GM18909 (cell line): ENCODE results near the gene ARIH1.
"Not testable (repeated sequence)": the region's sequence is repeated elsewhere in the genome, so short reads cannot be mapped to it uniquely, and the experiment has no call there.

Experiments
- ATAC-seq: cut with Tn5 transposase; IDR thresholded peaks from one replicate; pipeline ENCODE4 v1.9.1; 2021; ENCODE audit warnings: mild to moderate bottlenecking; ENCODE audit not compliant: unreplicated experiment, poor library complexity

The ARIH1 gene

DNA sequence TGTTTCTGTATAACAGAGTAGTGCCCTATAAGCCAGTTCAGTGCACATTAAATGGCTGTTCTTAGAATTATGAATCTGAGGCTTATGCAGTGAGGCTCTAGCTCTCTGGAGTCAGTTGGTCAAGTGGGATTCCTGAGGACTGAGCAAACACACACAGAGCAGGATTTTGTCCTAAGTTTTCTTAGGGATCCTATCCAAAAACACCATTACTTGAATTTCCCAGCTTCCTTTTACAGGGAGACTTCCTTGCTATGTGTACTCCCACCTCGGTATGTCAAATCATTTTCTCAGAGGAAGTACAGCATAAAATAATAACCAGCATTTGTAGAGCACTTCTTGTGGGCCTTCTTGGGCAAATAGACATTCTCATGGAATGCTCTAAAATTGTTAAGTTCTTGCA, 117.2 kb downstream of the ARIH1 start:
- no peak for ATAC-seq

DNA sequence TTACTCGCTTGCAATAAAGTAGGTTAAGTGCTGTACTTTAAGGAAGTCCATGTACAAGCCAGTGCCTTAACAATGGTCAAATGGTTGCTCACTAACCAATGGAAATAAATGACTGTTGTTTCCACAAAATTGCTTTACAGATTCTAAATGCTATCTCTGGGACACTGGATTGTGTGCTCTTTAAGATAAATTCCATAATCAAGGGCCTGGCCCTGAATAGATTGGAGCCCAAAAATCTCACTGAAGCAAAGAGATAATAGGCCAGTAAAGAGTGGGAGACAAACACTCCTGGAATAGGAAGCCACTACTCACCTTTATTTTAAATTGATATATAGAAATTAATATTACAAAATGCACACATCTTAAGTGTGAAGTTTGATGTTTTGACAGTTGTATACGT, 118.0 kb downstream of the ARIH1 start:
- ATAC-seq: no peak

DNA sequence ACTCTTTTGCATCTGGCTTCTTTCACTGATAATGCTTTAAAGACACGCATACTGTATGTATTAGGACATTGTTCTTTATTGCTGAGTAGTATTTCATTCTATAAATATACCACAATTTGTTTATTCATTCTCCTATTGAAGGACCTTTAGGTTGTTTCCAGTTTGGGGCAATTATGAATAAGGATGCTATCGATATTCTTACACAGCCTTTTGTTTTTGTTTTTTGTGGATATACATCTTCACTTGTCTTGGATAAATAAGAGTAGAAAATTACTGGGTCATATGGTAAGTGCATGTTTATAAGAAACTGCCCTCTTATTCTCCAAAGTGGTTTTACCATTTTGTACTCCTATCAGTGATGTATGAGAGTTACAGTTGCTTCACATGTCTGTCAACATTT, 118.5 kb downstream of the ARIH1 start:
- ATAC-seq: no peak

DNA sequence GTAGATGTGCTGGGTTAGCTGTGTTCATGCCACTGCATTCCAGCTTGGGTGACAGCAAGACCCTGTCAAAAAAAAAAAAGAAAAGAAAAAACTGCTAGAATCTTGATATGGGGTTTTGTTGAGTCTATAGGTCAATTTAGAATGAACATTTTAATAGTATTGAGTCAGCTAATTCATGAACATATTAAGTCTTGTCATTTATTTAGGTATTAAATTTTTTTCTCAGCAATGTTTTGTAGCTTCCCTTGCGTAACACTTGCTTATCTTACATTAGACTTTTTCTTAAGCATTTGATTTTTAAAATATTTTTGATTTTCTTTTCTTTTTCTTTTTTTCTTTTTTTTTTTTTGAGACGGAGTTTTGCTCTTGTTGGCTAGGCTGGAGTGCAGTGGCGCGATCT, 119.7 kb downstream of the ARIH1 start:
- ATAC-seq: no peak

DNA sequence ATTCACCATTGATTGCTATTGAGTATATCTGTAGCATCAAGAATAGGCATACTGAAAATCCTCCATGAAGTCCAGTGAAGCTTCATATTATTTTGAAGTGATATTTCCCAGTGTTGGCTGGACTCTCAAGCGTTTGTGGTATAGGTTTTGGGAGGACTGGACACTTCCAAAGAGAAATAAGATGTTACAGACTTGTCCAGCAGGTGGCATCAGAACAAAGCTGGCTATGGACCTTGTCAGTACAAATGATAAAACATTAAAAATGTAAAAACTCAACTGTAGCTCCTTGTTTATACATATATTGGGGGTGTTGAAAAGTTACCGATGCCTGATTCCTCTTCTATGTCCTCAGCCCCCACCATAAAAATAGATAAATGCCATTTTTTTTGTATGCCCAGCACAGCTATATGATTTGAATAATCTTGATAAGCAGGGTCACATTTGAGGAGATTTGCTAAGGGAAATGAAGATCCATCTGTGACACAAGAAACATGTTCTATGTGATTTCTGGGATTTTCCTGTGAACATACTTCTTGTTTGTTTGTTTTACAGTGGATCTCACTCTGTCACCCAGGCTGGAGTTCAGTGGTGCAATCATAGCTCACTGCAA, 125.8 kb downstream of the ARIH1 start:
- no peak for ATAC-seq

DNA sequence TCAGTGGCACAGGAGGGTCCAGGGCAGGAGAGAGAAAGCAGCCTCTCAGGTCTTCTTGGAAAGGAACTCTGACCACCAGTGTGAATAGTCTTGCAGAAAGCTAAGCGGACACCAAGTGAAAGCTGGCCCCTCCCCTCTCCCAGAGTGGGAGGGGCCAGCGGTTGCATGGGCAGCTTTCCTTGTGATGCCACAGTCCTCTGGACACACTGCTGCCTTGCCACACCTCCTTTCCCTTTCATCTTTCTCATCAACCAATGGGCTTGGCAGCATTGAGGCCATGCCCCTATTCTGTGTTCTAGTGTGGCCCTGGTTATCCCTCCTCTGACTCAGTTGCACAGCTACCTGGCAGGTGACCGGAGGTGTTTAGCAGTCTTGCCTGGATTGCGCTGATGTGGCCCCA, 130.7 kb downstream of the ARIH1 start:
- no peak for ATAC-seq

DNA sequence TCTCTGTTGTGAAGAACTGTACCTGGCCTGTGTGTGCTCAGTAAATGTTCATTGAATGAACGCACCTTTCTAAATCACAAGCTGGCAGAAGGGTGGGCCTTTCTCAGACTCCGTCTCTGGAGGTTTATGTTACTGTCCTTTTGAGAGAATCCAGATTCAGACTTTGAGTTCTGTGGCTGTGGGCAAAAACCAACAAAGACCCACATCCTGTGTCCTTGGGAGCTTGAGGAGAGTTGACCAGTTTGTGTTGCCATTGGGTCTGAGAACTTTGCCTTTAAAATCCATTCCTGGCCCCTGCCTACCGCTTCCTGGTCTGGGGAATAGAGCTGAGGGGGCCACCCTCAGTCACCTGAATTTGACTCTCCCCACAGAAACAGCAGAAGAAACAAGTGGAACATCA, 134.0 kb downstream of the ARIH1 start:
- ATAC-seq: not testable (repeated sequence)

DNA sequence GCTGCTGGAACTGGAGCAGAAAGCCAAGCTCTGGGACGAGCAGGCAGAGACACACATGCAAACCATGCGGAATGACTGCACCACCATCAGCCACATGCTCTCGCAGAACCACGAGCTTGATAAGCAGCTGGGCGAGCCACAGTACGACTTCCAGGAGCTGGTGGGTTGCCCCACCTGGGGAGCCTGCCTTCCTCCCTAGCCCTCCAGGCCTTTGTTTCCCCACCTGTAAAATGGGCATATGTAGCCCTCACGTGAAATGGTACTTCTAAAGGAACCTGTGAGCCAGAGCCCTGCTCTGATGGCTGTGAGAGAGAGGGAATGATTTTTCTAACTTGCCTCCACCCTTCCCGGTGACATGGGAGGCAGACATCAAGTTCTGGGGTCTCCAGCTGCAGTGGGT, 135.7 kb downstream of the ARIH1 start:
- ATAC-seq: no peak

DNA sequence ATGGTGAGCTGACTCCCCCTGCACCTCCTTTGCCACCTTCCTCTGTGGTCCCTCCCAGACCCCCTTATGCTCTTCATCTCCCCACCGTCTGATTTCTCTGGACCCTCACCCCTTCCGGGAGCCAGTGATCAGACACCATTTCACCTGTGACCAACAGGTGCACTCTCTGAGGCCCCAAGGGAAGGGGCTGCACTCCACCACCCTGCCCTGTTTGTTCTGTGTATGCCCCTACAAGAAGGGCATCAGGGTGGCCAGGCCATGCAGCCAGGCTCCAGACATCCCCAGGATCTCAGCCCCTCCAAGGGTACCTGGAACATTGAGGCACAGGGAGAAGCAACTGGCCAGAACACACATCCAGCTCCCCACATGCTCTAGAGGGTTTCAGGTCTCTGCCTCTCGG, 138.2 kb downstream of the ARIH1 start:
- not testable (repeated sequence) for ATAC-seq

DNA sequence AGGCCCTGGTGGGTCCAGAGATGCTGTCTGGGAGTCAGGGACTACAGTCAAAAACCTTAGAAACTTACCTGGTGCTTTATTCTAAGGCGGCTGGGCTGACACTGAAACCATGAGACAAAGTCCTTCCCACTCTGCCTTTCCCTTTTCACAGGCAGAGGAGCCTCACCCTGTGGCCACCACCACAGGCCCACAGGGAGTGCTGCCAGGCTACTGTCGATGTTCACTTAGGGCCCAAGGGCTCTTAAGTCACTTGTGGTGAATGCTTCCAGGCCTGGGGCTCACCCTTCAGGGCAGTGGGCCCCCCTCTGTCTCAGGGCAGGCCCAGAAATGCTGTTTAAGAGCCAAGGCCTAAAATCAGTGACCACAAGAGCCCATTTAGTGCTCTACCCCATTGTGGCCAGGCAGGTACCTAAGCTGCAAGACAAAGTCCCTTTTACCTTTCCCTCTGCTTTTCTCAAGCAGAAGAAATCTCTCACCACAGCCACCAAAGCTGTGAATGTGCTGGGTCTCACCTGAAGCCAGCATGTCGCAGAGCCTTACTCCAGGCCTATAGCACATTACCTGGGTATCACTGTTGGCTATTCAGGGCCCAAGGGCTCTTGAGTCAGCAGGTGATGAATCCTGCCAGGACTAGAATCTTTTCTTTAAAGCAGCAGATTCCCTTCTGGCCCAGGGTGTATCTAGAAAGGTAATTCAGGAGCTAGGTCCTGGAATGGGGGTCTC, 140.8 kb downstream of the ARIH1 start:
- ATAC-seq: no peak

DNA sequence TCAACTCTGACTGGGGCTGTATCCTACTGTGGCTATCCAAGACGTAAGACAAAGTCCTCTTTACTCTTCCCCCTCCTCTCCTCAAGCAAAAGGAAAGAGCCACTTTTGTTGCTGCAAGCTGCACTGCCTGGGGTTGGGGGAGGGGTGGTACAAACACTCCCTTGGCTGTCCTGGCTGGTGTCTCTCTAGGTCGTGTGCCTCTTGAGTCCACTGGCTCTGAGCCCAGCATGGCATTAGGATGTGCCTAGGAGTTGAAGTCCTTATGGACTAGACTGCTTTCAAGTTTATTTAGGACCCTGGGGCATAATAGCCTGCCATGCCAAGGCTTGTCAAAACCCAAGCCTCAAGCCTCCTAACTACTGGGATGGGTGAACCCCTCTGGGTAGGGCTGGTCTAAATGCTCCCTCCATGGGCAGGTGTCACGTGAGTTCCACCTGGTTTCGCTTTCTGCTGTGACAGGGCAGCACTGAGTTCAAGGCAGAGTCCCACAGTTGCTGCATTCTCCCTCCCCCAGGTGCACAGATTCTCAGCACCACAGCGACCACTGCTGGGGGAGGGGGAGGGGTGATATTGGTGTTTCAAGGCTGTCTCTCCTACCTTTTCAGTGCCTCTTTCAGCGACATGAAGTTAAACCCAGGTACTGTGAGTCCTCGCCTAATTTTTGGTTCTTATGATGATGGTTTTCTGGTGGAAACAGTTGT, 141.6 kb downstream of the ARIH1 start:
- ATAC-seq: not testable (repeated sequence)

DNA sequence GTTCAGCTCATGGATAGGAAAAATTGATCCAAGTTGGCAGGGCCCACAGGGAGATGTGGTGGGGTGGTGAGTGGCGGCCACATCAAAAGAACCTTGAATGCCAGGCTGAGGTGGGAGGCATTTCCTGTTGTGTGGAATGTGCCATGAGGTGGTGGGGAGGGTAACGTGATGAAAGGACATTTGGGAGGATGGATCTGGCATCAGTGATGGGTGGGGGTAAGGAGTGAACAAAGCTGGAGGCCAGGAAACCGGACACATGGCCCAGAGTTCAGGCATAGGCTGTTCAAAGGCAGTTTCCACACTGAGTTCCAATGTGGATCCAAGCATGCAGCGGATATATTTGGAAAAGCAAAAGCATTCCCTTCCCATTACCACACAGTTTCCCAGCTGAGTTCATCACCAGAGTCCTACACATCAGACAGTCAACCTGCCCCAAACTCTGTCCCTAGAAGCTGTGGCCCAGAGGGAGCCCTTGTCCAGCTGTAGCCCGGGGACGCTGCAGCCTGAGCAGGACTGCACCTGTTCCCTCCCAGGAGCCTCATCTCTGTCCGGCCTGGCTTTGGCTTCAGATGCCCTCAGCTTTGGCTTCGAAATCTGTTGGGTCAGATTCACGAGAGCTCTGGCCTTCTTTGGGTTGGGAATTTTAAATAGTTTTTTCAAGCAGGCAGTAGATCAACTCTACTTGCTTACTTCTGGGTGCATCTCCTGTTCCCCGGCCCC, 142.5 kb downstream of the ARIH1 start:
- ATAC-seq: no peak

DNA sequence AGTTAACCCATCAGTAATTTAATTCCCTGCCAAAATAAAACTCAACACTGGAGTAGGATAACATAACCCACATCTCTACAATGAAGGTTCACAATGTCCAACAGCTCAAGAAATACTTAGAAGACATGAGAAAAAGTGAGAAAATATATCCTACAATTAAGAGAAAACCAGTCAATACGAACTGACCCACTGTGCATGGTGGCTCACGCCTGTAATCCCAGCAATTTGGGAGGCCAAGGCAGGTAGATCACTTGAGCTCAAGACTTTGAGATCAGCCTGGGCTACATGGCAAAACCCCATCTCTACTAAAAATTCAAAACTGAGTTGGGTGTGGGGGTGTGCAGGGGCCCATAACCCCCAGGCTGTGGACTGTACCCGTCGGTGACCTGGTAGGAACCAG, 149.7 kb downstream of the ARIH1 start:
- ATAC-seq: not testable (repeated sequence)

DNA sequence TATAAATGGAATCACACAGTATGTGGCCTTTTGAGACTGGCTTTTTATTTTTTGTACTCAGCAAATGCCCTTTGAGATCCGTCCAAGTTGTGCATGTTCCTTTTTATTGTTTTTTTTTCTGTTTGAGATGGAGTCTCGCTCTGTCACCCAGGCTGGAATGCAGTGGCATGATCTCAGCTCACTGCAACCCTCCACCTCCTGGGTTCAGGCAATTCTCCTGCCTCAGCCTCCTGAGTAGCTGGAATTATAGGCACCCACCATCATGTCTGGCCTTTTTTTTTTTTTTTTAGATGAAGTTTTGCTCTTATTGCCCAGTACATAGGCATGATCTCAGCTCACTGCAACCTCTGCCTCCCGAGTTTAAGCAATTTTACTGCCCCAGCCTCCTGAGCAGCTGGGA, 152.0 kb downstream of the ARIH1 start:
- not testable (repeated sequence) for ATAC-seq

DNA sequence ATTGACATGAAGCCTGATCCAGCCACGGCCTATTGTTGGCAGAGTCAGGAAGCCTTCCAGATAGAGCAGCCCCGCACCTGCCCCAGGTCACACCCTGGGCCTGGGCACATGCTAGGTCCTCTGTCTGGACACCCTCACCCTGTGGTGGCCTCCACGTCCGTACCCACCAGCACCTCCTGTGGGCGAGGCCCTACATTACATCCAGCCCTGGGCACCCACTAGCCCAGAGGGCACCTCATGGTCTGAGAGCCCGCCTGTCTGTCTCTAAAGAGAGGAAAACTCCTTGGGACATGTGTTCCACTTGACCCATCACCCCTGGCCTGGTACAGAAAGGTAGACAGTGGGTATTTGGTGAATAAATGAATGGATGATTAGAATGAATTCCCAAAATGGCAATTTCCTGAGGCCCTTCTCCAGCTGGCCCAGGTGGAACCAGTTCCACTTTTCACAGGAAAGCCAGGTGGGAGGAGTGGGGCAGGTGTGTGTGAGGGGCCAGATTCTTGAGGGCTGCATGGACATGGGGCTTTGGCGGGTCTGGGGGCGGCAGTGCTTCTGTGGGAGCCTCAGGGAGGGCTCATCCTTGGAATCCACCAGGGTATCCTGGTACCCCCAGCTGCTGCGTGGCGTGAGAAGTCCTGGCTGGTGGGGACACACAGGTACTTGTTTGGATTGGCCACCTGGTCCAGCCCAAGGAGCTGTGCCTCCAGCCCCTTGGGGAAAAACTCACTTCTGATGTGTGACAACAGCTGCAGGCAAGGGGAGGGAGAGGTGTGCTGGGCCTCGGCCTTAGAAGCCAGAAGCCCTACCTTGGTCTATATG, 154.3 kb downstream of the ARIH1 start:
- not testable (repeated sequence) for ATAC-seq

DNA sequence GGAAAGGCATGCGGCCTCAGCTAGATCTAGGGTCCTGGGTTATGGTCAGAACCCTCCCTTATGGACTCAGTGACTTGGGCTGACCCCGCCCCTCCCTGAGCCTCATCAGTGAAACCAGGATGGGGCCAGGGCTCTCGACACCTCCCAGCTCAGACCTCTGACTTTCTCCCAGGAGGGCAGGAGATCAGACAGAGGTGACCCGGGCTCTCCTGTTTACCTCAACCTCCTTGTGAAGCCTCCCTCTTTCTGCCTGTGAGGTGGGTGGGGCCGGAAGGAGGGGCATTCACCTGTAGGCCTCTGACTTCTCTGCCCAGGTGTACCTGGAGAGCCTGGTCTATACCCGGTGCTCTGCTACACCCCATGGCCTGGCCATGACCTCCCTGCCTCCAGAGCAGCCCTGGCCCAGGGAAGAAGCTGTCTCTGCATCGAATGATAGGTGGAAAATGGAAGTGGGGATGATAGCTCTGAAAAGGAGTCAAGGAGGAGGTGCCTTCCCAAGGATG, 155.0 kb downstream of the ARIH1 start:
- not testable (repeated sequence) for ATAC-seq

DNA sequence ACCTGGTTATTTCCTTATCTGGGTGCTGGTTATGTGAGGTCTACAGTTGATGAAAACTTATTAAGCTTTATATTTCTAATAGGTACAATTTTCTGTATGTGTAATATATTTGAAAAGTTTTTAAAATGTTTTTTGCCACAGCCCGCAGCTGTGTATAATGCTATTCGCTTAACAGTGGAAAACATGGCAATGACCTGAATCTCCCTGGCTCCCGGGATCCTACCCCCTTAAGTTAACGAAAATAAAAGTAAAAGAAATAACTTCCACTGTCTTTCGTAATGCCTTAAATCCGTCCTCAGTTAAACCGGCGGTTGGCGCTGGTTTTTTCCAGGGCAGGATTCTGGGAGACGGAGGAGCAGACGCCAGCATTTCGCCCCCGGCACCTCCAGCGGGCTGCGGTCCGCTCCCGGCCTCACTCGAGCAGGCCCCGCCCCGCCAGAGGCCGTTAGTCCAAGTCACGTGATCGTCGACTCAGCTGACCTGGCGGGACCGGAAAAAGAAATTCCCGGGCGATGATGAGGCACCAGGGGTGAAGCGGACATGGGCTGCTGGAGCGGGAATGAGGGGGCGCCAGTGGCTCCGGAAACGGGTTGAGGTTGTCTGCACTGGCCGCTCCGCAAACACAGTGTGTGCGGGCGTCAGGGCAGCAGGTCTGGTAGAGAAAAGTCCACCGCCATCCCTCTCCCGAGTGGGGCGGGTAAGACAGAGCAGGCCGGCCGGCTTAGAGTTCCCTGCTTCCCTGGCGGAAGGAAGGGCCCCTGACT, 162.6 kb downstream of the ARIH1 start:
- ATAC-seq: not testable (repeated sequence)

DNA sequence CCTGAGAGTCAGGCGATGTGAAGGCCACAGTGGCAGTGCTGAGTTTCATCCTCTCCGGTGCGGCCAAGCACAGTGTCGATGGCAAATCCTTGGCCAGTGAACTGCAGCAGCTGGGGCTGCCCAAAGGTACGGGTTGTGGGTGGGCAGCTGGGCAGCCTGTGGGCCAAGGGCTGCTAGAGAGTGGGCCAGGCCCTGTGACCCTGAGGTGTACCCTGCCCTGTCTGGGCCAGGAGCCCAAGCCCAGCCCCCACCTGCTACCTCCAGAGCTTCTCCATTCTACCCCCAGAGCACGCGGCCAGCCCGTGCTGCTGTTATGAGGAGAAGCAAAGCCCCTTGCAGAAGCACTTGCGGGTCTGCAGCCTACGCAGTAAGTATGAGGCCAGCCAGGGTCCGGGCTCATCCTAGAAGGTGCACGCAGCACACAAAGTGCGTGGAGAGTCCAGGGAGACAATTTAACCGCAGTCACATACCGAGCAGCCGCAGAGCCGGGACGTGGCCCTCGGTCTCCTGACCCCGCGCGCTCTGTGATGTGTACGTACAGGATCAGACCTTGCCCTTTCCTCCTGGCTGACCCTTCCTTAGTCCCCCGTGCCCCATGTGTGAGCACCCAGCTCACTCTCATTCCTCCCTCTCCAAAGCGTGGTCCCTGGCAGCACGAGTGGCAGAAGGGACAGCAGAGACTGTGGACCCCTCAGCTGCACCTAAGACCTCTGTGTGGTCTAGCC, 165.8 kb downstream of the ARIH1 start:
- not testable (repeated sequence) for ATAC-seq
